ENCODE measurements around the gene NBPF1. TPM values are rescaled to one million over a fixed set of nuclear protein-coding genes. Genes with fewer than 3 reads are reported as not detected.
A peak's percentile ranks its signal among the peaks of the same experiment; 100 is the strongest.

The NBPF1 gene
- total and polyA plus RNA-seq, 9 of the 15 experiments (the other 6 are each of a cell fraction or from before 2014, with no cell fraction given): 5.2 to 42.6 (median 24.1) TPM

DNA sequence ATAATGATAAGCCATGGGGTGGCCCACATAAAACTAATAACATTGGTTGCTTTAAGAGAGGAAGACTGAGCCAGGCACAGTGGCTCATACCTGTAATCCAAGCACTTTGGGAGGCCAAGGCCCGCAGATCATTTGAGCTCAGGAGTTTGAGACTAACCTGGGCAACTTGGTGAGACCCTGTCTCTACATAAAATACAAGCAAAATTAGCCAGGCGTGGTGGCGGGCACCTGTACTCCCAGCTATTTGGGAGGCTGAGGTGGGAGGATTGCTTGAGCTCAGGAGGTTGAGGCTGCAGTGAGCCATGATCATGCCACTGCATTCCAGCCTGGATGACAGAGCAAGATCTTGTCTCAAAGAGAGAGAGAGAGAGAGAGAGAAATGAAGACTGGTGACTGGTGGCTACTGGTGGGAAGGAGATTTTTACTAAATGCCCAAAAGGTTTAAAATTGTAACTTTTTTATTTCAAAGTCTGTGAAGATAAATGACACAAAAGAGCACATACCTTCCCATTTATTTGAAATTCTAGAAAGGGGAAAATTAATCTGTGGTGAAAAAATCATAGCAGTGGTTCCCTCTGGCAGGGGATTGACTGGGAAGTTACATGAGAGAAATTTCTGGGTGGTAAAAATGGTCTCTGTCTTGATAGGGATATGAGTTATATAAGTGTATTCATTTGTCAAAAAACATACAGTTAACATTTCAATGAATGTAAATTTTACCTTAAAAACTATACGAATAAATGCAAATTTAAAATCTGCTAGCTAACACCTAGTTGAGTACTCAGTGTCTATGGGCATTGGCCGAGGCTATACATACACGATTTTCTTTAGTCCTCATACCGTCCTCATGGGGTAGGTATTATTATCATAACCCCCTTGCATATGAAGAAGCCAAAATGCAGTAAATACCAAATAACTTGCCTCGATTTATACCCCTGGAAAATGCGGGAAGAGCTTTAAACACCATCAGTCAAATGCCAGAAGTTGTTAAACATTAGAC lies 2.2 kb upstream of the NBPF1 start (continued):
- TF ChIP-seq, protein P1, sequence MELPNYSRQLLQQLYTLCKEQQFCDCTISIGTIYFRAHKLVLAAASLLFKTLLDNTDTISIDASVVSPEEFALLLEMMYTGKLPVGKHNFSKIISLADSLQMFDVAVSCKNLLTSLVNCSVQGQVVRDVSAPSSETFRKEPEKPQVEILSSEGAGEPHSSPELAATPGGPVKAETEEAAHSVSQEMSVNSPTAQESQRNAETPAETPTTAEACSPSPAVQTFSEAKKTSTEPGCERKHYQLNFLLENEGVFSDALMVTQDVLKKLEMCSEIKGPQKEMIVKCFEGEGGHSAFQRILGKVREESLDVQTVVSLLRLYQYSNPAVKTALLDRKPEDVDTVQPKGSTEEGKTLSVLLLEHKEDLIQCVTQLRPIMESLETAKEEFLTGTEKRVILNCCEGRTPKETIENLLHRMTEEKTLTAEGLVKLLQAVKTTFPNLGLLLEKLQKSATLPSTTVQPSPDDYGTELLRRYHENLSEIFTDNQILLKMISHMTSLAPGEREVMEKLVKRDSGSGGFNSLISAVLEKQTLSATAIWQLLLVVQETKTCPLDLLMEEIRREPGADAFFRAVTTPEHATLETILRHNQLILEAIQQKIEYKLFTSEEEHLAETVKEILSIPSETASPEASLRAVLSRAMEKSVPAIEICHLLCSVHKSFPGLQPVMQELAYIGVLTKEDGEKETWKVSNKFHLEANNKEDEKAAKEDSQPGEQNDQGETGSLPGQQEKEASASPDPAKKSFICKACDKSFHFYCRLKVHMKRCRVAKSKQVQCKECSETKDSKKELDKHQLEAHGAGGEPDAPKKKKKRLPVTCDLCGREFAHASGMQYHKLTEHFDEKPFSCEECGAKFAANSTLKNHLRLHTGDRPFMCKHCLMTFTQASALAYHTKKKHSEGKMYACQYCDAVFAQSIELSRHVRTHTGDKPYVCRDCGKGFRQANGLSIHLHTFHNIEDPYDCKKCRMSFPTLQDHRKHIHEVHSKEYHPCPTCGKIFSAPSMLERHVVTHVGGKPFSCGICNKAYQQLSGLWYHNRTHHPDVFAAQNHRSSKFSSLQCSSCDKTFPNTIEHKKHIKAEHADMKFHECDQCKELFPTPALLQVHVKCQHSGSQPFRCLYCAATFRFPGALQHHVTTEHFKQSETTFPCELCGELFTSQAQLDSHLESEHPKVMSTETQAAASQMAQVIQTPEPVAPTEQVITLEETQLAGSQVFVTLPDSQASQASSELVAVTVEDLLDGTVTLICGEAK (IDR thresholded peaks at IDR 0.05): no peak
- TF ChIP-seq, protein P1 (CRISPR knock-in tag; IDR thresholded peaks at IDR 0.05): no peak
- TF ChIP-seq ZNF766 (CRISPR knock-in tag; conservative IDR thresholded peaks at IDR 0.05) (no peak), FOXK1 (CRISPR knock-in tag; IDR thresholded peaks at IDR 0.05; ENCODE audit: borderline replicate concordance) (no peak), RFX5 (IDR thresholded peaks at IDR 0.05; ENCODE audit: low read depth, low read length) (0 out of 2 replicates have a peak, but pooled peaks have one; percentile 70), ZBED1 (IDR thresholded peaks at IDR 0.05) (no peak), NCOR1 (IDR thresholded peaks at IDR 0.05) (no peak), ZNF445 (CRISPR knock-in tag; IDR thresholded peaks at IDR 0.05; ENCODE audit: low read depth) (peak; percentile 52), MED1 (CRISPR knock-in tag; IDR thresholded peaks at IDR 0.05; ENCODE audit: borderline replicate concordance) (no peak), HEY1 (CRISPR knock-in tag; IDR thresholded peaks at IDR 0.05; ENCODE audit: borderline replicate concordance) (peak; percentile 55; the same call in 1 of the 2 replicates)
- TF ChIP-seq, protein P2, sequence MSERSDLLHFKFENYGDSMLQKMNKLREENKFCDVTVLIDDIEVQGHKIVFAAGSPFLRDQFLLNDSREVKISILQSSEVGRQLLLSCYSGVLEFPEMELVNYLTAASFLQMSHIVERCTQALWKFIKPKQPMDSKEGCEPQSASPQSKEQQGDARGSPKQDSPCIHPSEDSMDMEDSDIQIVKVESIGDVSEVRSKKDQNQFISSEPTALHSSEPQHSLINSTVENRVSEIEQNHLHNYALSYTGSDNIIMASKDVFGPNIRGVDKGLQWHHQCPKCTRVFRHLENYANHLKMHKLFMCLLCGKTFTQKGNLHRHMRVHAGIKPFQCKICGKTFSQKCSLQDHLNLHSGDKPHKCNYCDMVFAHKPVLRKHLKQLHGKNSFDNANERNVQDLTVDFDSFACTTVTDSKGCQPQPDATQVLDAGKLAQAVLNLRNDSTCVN (CRISPR knock-in tag; IDR thresholded peaks at IDR 0.05): peak; percentile 97
- TF ChIP-seq, protein P3, sequence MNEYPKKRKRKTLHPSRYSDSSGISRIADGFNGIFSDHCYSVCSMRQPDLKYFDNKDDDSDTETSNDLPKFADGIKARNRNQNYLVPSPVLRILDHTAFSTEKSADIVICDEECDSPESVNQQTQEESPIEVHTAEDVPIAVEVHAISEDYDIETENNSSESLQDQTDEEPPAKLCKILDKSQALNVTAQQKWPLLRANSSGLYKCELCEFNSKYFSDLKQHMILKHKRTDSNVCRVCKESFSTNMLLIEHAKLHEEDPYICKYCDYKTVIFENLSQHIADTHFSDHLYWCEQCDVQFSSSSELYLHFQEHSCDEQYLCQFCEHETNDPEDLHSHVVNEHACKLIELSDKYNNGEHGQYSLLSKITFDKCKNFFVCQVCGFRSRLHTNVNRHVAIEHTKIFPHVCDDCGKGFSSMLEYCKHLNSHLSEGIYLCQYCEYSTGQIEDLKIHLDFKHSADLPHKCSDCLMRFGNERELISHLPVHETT (CRISPR knock-in tag; conservative IDR thresholded peaks at IDR 0.05 in 1 of 2, IDR thresholded peaks at IDR 0.05 in 1 of 2): no peak
- TF ChIP-seq, protein P4, sequence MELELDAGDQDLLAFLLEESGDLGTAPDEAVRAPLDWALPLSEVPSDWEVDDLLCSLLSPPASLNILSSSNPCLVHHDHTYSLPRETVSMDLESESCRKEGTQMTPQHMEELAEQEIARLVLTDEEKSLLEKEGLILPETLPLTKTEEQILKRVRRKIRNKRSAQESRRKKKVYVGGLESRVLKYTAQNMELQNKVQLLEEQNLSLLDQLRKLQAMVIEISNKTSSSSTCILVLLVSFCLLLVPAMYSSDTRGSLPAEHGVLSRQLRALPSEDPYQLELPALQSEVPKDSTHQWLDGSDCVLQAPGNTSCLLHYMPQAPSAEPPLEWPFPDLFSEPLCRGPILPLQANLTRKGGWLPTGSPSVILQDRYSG (tag; conservative IDR thresholded peaks at IDR 0.05; ENCODE audit: low read depth): no peak
